ENCODE data around the gene CDCA3.
"Not testable (repeated sequence)": the region's sequence is repeated elsewhere in the genome, so short reads cannot be mapped to it uniquely, and the experiment has no call there.

Gene CDCA3

GRCh38 chr12:6851153-6851920 lies at the start of gene CDCA3:
CDCA3 (minus strand) TSS chr12:6851286; CDS start chr12:6850952, 334 bp downstream.
- DNase-seq = peak; percentile 94 to 96

GRCh38 chr12:6899837-6900519 lies 48.9 kb upstream of the CDCA3 start:
- DNase-seq = no peak

- no peak for DNase-seq
Observed at GRCh38 chr12:6899427-6899826, 48.3 kb upstream of the CDCA3 start.

GRCh38 chr12:6896846-6897435 lies 45.9 kb upstream of the CDCA3 start:
- DNase-seq = peak in 1 of 2 experiments; percentile 20

- no peak for DNase-seq
Observed at GRCh38 chr12:6894321-6894720, 43.2 kb upstream of the CDCA3 start.

GRCh38 chr12:6892683-6893082 lies 41.6 kb upstream of the CDCA3 start:
- DNase-seq = not testable (repeated sequence)

GRCh38 chr12:6891646-6892001 lies 40.5 kb upstream of the CDCA3 start:
- no peak for DNase-seq

GRCh38 chr12:6890789-6891645 lies 39.9 kb upstream of the CDCA3 start:
- peak; percentile 82 to 93 for DNase-seq

GRCh38 chr12:6889775-6890573 lies 38.9 kb upstream of the CDCA3 start:
- DNase-seq = not testable (repeated sequence)

GRCh38 chr12:6888794-6889193 lies 37.7 kb upstream of the CDCA3 start:
- not testable (repeated sequence) for DNase-seq

GRCh38 chr12:6888360-6888759 lies 37.3 kb upstream of the CDCA3 start:
- no peak for DNase-seq

GRCh38 chr12:6887460-6887859 lies 36.4 kb upstream of the CDCA3 start:
- no peak for DNase-seq

- peak in 1 of 2 experiments; percentile 65 for DNase-seq
Observed at GRCh38 chr12:6886206-6886999, 35.3 kb upstream of the CDCA3 start.

GRCh38 chr12:6884539-6884938 lies 33.5 kb upstream of the CDCA3 start:
- no peak for DNase-seq

GRCh38 chr12:6883683-6884082 lies 32.6 kb upstream of the CDCA3 start:
- DNase-seq = no peak

GRCh38 chr12:6883252-6883651 lies 32.2 kb upstream of the CDCA3 start:
- DNase-seq = no peak

- DNase-seq = not testable (repeated sequence)
Observed at GRCh38 chr12:6879824-6880223, 28.7 kb upstream of the CDCA3 start.

GRCh38 chr12:6874015-6874368 lies 22.9 kb upstream of the CDCA3 start:
- DNase-seq = not testable (repeated sequence)

GRCh38 chr12:6873094-6874014 lies 22.3 kb upstream of the CDCA3 start, which contains the start of gene SPSB2:
SPSB2 (minus strand) TSS chr12:6873303; CDS start chr12:6872901, 402 bp downstream.
- peak; percentile 78 to 91 for DNase-seq

Measured in NCI-H524 (cell line).